Measurements from ENCODE around the gene TAB2. TPM values are rescaled to one million over a fixed set of nuclear protein-coding genes. Genes with fewer than 3 reads are reported as not detected.
"Not testable (repeated sequence)": the region's sequence is repeated elsewhere in the genome, so short reads cannot be mapped to it uniquely, and the experiment has no call there.

TAB2 gene
- total RNA-seq, 1 experiment from 2014 or later, result 27.1 TPM

- DNase-seq (ENCODE audit: low read depth), result no peak
Measured at GRCh38 chr6:149311293-149311692, 6.2 kb upstream of the TAB2 start.

DNA sequence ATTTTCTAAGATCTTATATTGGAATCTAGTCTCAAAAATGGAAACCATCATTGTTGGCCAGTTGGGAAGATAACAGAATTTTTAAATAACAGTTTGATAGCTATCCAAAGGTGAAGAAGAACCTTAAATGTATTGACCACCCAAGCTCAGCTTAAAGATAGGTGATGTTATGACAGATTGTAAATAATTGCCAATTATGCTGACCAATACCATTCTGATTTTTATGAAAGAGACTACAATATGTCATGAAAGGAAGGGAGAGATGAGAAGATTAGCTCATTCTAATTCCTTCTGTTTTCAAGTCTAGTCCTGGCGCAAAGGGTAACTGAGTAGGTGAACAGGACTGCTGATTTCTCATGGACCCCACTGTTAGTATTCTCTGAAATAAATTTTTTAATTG, 5.7 kb upstream of the TAB2 start:
- DNase-seq (ENCODE audit: low read depth), result no peak

- DNase-seq (ENCODE audit: low read depth), result no peak
Measured at GRCh38 chr6:149313070-149313469, 4.4 kb upstream of the TAB2 start.

- no peak for DNase-seq (ENCODE audit: low read depth)
Measured at GRCh38 chr6:149313861-149314260, 3.7 kb upstream of the TAB2 start.

DNA sequence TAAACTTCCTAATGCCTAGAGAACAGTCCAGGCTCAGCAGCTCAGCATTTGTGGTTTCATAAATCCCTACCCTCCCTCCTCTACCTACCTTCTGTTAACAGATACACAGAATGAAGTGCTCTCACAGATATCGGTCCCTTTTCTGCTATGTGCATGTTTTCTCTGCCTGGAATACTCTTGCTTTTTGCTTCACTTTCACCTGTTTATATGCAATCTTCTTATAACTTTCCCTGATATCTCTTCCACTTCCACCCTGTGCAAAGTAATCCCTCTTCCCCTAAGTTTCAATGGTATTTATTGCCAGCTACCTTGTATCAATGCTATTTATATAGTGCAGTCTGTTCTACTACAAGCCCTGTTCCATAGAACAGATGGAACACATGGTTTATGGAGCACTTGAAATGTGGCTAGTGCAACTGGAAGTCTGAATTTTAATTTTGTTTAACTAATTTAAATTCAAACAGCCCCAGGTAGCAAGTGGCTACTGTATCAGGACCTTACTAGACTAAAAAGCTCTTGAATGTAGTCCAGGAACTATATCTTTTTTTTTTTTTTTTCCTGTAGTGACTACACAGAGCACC, 3.1 kb upstream of the TAB2 start:
- no peak for DNase-seq (ENCODE audit: low read depth)

DNA sequence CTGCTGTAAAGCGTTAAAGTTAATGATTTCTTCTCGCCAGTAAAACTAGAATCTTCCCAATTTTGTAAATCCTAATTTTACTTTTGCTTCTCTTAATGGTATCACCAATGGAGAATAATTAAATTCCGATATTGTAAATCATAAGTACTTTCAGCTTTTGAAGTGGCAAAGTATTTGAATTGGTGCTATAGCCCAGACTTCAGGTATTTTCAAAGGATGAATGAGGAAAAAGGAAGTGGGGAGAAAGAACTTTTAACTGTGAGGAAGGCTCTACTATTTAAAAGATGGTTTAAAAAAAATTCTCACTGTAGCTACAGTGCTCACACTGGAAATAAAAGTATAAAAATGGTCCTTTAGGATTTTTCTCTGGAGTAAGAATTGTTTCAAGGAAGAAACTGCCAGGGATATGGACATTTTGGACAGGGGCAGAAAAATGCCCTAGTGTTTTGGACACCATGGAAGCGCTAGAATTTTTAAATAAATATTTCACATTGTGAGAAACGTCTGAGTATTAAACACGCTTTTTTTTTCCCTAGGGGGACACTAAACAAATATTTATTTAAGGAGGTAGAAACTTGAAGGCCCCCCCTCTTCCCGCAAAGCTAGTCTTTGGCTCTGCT, 1.3 kb upstream of the TAB2 start:
- DNase-seq (ENCODE audit: low read depth), result no peak

- DNase-seq (ENCODE audit: low read depth), result peak; percentile 93
Measured at GRCh38 chr6:149316740-149317643, 520 bp upstream of the TAB2 start.

GRCh38 chr6:149318581-149319286, 1.2 kb downstream of the TAB2 start:
- DNase-seq (ENCODE audit: low read depth), result peak; percentile 23

- DNase-seq (ENCODE audit: low read depth), result no peak
Measured at GRCh38 chr6:149319422-149319821, 1.9 kb downstream of the TAB2 start.

GRCh38 chr6:149320016-149320415, 2.5 kb downstream of the TAB2 start:
- not testable (repeated sequence) for DNase-seq (ENCODE audit: low read depth)

DNA sequence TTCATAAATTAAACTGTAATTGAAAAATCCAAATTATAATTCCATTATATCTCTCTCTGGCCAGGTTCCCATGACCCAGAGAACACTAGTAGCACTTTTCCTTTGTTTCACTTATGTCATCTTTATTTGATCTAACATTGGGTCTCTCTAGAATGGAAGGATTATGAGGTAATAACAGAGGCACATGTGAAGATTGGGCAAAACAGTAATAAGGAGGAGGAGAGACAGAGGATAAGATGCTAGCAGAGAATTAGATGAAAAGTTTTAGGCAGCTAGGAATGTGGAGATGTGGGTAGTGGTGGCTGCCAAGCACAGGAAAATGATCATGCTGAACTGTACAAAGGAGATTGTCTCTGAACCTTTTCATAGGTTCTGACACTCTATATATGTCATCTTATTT, 3.3 kb downstream of the TAB2 start:
- DNase-seq (ENCODE audit: low read depth), result no peak

GRCh38 chr6:149323353-149323752, 5.8 kb downstream of the TAB2 start:
- no peak for DNase-seq (ENCODE audit: low read depth)

- DNase-seq (ENCODE audit: low read depth), result no peak
Measured at GRCh38 chr6:149323925-149324324, 6.4 kb downstream of the TAB2 start.

GRCh38 chr6:149324428-149324827, 6.9 kb downstream of the TAB2 start:
- DNase-seq (ENCODE audit: low read depth), result no peak

- DNase-seq (ENCODE audit: low read depth), result no peak
Measured at GRCh38 chr6:149325648-149326236, 8.2 kb downstream of the TAB2 start.

DNA sequence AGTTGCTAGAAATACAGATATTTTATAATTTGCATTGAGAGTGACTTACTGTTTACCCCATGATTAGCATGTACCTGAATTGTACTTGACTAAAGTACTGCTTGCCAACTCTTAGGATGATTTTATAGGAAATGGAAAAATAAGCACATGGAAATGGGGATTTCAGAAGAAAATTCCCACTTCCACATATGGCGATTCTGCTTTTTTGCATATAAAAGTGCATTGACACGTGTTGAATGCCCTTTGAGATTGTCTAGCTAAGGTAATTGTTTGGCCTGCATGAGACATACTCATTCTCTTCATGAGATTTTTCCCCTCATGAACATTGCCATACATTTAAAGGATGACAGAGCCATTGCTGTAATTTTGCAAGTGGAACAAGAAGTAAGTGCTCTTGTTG, 10.1 kb downstream of the TAB2 start:
- DNase-seq (ENCODE audit: low read depth), result no peak

GRCh38 chr6:149328083-149328482, 10.6 kb downstream of the TAB2 start:
- no peak for DNase-seq (ENCODE audit: low read depth)

DNA sequence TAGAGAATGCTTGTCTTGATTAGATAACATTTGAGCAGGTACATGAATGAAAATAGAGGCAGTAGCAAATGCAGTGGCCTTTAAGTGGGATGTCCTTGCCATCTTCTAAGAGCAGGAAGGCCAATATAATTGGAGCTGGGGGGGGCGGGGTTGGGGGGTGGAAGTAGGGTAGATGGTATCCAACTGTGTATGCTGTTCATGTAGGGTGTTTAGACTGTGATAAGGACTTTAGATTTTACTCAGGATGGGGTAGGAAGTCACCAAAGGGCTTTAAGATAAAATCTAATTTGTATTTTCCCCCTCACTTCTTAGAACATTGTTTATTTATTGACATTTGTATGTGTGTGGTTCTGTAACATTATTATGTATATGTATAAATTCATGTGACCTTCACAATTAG, 12.0 kb downstream of the TAB2 start:
- no peak for DNase-seq (ENCODE audit: low read depth)

DNA sequence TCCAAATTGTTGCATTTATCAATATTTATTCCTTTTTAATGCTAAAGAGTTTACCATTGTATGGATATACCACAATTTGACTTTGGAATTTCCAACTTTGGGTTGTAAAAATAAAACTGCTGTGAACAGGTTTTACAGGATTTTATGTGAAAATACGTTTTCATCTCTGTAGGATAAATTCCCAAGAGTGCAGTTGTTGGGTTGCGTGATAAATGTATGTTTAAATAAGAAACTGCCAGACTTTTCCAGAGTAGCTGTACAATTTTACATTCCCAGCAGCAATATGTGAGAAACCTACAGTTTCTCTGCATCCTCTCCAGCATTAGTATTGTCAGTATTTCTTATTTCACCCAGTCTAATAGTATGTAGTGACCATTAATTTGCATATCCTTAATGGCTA, 12.6 kb downstream of the TAB2 start:
- DNase-seq (ENCODE audit: low read depth), result no peak

DNA sequence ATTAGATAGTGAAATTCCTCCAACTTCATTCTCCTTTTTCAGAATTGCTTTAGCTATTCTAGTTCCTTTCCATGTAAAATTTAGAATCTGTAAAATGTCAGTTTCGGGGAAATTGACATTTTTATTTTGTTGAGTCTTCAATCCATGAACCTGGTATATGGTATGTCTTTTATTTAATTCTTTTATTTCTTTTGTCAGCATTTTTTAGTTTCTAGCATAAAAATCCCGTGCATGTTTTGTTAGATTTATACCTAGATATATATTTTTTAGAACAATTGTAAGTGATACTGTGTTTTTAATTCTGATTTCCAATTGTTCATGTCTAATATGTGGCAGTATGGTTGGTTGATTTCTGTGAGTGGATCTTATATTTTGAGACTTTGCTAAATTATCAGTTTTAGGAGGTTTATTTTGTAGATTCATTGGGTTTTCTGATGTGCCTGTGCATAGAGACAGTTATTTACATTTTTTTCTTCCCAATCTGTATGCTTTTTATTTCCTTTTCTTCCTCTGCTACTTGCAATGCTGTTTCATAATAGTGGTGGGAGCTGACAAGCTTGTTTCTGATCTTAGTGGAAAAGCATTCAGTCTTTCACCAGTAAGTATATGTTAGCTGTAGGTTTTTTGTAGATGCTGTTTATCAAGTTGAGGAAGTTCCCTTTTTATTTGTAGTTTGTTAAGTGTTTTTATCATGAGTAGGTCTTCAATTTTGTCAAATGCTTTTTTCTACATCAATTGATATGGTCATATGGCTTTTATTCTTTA, 13.7 kb downstream of the TAB2 start:
- DNase-seq (ENCODE audit: low read depth), result no peak

DNA sequence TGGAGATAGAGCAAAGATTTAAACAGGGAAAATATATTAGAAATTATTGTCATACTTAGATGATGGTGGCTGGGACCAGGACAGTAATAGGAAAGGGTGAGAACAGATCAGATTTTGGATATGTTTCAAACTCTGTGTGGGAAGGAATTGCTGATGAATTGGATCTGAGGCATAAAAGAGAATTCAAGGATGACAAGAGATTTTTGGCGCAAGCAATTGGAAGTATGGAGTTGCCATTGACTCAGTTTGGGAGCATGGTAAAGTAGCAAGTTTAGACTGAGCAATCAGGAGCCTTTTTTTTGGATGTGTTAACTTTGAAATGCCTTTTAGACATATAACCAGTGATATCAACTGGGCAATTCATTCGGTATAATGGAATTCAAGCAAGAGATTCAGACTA, 14.4 kb downstream of the TAB2 start:
- DNase-seq (ENCODE audit: low read depth), result no peak
